GM19328 (cell line): Measurements from ENCODE around the gene LHFPL4.
"Not testable (repeated sequence)": the region's sequence is repeated elsewhere in the genome, so short reads cannot be mapped to it uniquely, and the experiment has no call there.

ENCODE experiments used
- ATAC-seq: cut with Tn5 transposase; IDR thresholded peaks from one replicate; pipeline ENCODE4 v1.9.1; 2021; ENCODE audit warnings: mild to moderate bottlenecking, moderate library complexity; ENCODE audit not compliant: unreplicated experiment

The LHFPL4 gene

GRCh38 chr3:9542182-9542581 is 11.4 kb downstream of the LHFPL4 start:
- ATAC-seq, result no peak

GRCh38 chr3:9536212-9536611 is 17.4 kb downstream of the LHFPL4 start:
- ATAC-seq, result no peak

GRCh38 chr3:9534429-9534828 is 19.2 kb downstream of the LHFPL4 start:
- ATAC-seq, result no peak

GRCh38 chr3:9525078-9525477 is 28.5 kb downstream of the LHFPL4 start:
- ATAC-seq, result no peak

DNA sequence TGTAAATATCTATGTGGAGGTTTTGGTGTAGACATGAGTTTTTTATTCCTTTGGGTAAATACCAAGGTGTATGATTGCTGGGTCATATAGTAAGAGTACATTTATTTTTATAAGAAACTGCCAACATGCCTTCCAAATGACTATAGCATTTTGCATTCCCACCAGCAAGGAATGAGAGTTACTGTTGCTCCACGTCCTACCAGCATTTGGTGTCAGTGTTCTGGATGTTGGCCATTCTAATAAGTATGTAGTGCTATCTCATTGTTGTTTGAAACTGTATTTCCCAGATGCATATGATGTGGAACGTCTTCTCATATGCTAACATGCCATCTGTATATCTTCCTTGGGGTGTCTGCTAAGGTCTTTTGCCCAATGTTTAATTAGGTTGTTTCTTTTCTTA is 38.7 kb downstream of the LHFPL4 start:
- ATAC-seq, result no peak

GRCh38 chr3:9514306-9514705 is 39.3 kb downstream of the LHFPL4 start:
- ATAC-seq, result no peak

DNA sequence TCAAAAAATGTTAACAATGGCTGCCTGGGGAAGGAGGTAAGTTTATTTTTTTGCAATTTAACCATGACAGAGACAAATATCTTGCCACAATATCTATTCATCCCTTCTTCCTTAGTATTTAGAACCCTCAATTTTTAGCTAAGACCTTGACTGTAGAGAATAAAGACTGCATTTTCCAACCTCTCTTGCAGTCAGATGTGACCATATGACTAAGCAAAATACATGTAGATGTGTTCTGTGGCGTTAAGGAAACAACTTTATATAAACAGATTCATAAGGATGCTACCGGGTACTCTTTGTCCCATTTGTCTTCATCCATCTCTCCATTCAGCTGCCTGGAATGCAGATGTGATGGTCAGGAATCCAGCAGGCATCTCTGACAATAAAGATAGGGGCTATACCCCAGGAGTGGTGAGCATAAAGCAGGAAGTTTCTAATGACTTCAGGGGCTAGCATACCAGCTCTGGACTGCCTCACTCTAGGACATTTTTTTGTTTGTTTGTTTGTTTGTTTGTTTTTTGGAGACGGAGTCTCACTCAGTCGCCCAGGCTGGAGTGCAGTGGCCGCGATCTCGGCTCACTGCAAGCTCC is 41.1 kb downstream of the LHFPL4 start:
- ATAC-seq, result no peak

GRCh38 chr3:9508781-9509180 is 44.8 kb downstream of the LHFPL4 start:
- ATAC-seq, result no peak

DNA sequence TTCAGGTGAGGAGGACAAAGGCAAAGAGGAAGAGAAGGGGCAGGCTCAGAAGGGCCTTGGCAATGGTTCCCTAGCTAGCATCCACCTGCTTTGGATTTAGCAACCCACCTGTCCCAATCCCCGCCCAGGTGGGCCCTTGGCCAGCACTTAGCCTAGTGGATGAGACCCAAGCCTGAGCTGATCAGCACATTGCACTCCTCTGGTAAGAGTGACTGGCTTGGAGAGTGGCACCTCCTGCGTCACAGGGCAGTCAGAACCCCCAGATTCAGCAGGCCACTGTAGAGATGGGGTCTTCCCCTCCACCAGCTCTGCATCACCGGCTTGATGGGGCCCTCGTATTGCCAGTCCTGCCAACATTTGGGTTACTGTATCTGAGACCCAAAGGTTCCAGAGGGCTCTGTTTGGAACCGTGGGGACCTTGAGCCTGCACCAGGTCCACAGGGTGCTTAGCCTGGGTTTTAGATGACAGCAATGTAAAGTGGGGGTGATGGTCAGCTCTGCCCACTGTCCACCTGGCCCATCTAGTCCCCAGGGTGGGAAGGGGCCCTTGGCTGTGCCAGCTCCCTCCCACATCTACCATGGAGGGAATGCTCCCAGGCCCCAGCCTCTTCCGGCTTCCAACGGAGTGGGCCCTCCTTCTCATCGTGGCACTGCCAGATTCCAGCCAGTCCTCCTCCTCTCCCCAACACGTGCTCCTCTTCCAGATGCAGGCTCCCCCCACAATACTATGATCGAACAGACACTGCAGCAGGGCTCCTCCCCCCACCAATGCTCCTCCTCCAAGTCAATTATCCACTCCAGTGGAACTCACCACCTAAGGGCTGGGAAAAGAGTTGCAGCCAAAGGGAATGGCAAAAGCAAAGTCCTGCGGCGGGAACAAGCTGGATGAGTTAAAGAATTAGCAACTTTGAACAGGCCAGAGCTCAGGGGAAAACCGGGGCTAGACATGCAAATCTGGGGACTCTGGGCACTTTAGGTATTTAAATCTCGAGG is 45.7 kb downstream of the LHFPL4 start:
- no peak for ATAC-seq

DNA sequence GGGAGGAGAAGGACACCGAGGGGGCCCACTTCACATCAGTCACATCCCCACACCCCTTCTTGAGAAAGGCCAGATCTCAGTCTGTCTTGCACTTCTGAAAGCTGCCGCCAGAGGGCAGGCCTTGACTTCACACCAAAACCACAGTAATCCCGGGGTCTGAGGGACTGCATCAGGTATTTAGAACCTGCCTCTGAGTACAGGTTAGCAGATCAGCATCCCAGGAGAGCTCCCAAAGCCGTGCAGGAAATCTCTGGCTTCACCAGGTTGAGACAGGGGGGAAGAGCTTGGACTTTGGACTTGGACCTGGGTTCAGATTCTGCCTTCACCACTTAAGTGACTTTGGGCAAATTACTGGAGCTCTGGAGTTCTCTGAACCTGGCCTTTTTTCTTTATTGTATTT is 50.3 kb downstream of the LHFPL4 start:
- ATAC-seq, result no peak

DNA sequence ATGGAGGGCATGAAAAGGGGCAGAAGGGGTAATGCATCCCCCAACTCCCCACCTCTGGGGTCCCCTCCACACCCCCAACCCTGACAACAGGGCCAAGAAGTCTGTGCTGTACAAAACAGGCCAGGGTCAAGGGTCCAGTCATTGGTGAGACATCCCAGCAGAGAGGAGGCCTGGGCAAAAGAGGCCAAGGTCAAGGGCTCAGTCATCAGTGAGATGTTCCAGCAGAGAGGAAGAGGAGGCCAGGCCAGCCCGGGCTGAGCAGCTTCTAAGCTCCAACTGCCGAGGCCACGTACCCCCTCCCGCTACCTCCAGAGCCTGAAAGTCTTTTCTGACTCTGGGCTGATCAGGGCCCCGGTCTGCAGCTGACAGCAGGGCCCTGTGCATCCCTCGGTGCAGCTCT is 52.4 kb downstream of the LHFPL4 start:
- no peak for ATAC-seq

DNA sequence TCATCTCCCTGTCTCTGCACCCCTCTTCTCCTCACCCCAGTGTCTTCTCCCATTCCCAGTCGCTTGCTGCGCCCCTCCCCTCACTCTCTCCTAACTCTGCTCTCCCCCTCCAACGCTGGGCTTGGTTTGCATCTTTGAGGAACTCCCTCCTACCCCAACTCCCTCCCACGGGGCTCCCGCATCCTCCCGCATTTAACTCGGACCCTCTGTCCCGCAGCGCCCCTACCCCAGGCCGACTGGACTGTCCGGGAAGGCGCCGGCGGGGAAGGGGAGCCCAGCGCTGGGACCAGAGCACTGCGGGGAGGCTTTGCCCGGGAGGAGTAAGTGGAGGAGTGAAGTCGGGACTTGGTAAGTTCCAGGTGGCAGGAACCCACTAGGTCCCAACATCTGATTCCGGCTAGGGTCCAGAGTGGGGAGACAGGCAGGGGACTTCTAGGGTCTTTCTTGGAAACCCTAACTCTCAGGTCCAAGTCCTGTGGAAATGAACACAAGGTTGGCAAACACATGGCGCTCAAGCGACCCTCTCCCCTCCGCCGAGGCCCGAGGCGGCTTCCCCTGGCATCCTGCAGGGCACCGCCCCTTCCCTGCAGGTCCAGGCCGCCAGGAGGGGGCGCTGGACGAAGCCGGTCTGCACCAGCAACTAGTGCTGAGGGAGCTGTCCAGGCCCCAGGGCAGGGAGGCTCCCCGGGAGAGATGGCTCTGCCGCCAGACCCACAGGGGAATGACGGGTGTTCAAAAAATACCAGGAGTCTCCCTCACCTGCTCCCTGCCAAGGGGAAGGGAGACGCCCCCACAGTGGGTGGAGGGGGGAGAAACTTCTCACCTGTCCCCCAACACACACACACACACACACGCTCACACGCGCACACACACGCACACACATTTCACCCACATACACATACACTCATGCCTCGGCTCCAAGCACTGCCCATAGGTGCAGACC is 53.2 kb downstream of the LHFPL4 start:
- no peak for ATAC-seq

GRCh38 chr3:9499455-9500107 is 54.0 kb downstream of the LHFPL4 start:
- ATAC-seq, result no peak

GRCh38 chr3:9498781-9499180 is 54.8 kb downstream of the LHFPL4 start:
- no peak for ATAC-seq

GRCh38 chr3:9497821-9498565 is 55.6 kb downstream of the LHFPL4 start:
- ATAC-seq, result no peak

- no peak for ATAC-seq
Measured at GRCh38 chr3:9496893-9497292, 56.7 kb downstream of the LHFPL4 start.

- not testable (repeated sequence) for ATAC-seq
Measured at GRCh38 chr3:9494036-9494435, 59.6 kb downstream of the LHFPL4 start.

DNA sequence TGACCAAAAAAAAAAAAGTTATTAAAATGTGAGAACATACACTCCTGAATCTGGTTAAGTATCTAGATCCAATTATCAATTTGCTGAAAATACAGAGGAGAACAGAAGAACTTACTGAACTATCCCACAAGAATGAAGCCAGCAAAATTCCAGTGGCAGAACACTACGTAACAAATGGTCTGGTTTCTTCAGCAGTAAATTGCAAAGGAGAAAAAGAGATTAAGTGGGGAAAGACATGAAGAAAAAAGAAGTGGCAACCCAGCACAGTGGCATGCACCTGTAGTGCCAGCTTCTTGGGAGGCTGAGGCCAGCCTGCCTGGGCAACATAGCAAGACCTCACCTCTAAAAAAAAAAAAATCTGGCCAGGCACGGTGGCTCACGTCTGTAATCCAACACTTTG is 62.1 kb downstream of the LHFPL4 start:
- no peak for ATAC-seq

DNA sequence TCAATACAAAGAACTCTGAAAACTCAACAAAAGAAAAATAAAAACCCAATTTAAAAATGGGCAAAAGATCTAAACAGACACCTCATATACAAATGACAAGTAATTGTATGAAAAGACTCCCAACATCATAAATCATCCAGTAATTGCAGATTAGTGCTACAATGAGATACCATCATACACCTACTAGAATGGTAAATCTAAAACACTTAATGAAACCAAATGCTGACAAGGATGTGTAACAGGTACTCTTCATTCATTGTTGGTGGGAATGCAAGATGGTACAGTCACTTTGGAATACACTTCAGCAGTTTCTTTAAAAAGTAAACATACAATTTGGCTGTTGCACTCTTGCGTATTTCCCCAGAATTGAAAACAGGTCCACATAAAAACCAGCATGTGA is 68.4 kb downstream of the LHFPL4 start:
- ATAC-seq, result no peak

GRCh38 chr3:9480265-9480664 is 73.4 kb downstream of the LHFPL4 start:
- no peak for ATAC-seq
